Ovary (tissue), 3 donors: ENCODE data around the gene CDIP1.

ENCODE experiments used
- EP300 ChIP-seq: sonication (generic); formaldehyde crosslinking; IDR thresholded peaks from one replicate; pipeline ENCODE4 v1.6.1; 2017; ENCODE audit warnings: antibody characterized with exemption
- POLR2A ChIP-seq: fragments of 450-650 bp; IDR thresholded peaks from one replicate; pipeline ENCODE4 v1.6.1; 2017; ENCODE audit warnings: antibody characterized with exemption, mild to moderate bottlenecking, moderate library complexity
- TF ChIP-seq, protein P1 (sequence below), 3 donors: fragments of 450-650 bp in 2 of 3; fragments of 200-600 bp in 1 of 3; IDR thresholded peaks; one replicate each; pipeline versions ENCODE4 v1.5.1 to v1.8.0; 2016 to 2022; ENCODE audit warnings: antibody characterized with exemption in 3 of 3, mild to moderate bottlenecking in 1 of 3
- donor health status: DM: no; HTN: no; CAD: no.

DNA sequence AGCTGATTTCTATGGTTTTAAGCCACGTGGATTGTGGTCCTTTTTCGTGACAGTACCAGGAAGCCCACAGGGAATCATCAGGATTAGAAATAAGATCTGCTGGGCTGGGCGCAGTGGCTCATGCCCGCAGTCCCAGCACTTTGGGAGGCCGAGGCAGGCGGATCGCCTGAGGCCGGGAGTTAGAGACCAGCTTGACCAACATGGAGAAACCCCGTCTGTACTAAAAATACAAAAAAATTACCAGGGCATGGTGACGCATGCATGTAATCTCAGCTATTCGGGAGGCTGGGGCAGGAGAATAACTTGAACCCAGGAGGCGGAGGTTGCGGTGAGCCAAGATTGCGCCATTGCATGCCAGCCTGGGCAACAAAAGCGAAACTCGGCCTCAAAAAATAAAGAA is 70.7 kb downstream of the CDIP1 start:
- TF ChIP-seq, protein P1, sequence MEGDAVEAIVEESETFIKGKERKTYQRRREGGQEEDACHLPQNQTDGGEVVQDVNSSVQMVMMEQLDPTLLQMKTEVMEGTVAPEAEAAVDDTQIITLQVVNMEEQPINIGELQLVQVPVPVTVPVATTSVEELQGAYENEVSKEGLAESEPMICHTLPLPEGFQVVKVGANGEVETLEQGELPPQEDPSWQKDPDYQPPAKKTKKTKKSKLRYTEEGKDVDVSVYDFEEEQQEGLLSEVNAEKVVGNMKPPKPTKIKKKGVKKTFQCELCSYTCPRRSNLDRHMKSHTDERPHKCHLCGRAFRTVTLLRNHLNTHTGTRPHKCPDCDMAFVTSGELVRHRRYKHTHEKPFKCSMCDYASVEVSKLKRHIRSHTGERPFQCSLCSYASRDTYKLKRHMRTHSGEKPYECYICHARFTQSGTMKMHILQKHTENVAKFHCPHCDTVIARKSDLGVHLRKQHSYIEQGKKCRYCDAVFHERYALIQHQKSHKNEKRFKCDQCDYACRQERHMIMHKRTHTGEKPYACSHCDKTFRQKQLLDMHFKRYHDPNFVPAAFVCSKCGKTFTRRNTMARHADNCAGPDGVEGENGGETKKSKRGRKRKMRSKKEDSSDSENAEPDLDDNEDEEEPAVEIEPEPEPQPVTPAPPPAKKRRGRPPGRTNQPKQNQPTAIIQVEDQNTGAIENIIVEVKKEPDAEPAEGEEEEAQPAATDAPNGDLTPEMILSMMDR (IDR thresholded peaks at IDR 0.05) = no peak
- TF ChIP-seq EP300 = no peak
- no peak for TF ChIP-seq POLR2A
